GM23338 (cell line): ENCODE measurements around the gene ANKRD22. TPM values are rescaled to one million over a fixed set of nuclear protein-coding genes. Genes with fewer than 3 reads are reported as not detected.

Experiments used
- ATAC-seq: fragments of 200-7000 bp; cut with Tn5 transposase; 3 replicates; pipeline ENCODE4 v1.9.1; 2020
- DNase-seq: peaks from one replicate; pipeline ENCODE4 v3.0.0-alpha.2; 2015; ENCODE audit warnings: low spot score
- H2AFZ ChIP-seq: fragments of 200-600 bp; sonication (generic); 2 replicates; pipeline ENCODE4 v1.8.0; 2016; ENCODE audit warnings: antibody characterized with exemption, mild to moderate bottlenecking, moderate library complexity
- H3F3A ChIP-seq: fragments of 200-600 bp; sonication (generic); replicated peaks from 2 replicates; pipeline ENCODE4 v1.8.0; 2017; ENCODE audit warnings: antibody characterized with exemption, mixed run types, low read depth
- H3K27ac ChIP-seq: fragments of 200-600 bp; sonication (generic); 2 replicates; pipeline ENCODE4 v1.6.1; 2016; ENCODE audit warnings: low read depth
- H3K27me3 ChIP-seq: fragments of 200-600 bp; sonication (generic); 2 replicates; pipeline ENCODE4 v1.8.0; 2016; ENCODE audit warnings: mild to moderate bottlenecking, mixed run types, moderate library complexity; ENCODE audit not compliant: insufficient read depth
- H3K36me3 ChIP-seq: fragments of 200-600 bp; sonication (generic); 2 replicates; pipeline ENCODE4 v1.8.0; 2016; ENCODE audit warnings: mild to moderate bottlenecking; ENCODE audit not compliant: insufficient read depth
- H3K4me1 ChIP-seq: fragments of 200-600 bp; sonication (generic); 2 replicates; pipeline ENCODE4 v1.8.0; 2016; ENCODE audit warnings: mild to moderate bottlenecking, moderate library complexity; ENCODE audit not compliant: insufficient read depth
- H3K4me2 ChIP-seq: fragments of 200-600 bp; sonication (generic); 2 replicates; pipeline ENCODE4 v1.7.1; 2017; ENCODE audit warnings: mixed run types
- H3K4me3 ChIP-seq: fragments of 200-600 bp; sonication (generic); 2 replicates; pipeline ENCODE4 v1.6.1; 2016; ENCODE audit warnings: mixed run types
- H3K79me2 ChIP-seq: fragments of 200-600 bp; sonication (generic); replicated peaks from 2 replicates; pipeline ENCODE4 v1.8.0; 2017; ENCODE audit warnings: mild to moderate bottlenecking; ENCODE audit not compliant: insufficient read depth
- H3K9me2 ChIP-seq: fragments of 200-600 bp; sonication (generic); 2 replicates; pipeline ENCODE4 v1.8.0; 2017; ENCODE audit not compliant: insufficient read depth
- H4K20me1 ChIP-seq: fragments of 200-600 bp; sonication (generic); replicated peaks from 2 replicates; pipeline ENCODE4 v1.8.0; 2017; ENCODE audit warnings: mild to moderate bottlenecking; ENCODE audit not compliant: insufficient read depth
- H3K27ac Mint-ChIP-seq: 2 replicates; pipeline ENCODE4 v1.8.0; 2020; ENCODE audit warnings: inconsistent platforms, mild to moderate bottlenecking, moderate library complexity, mixed read lengths
- H3K27me3 Mint-ChIP-seq: 3 replicates; pipeline ENCODE4 v1.8.0; 2022; ENCODE audit warnings: low read depth, mild to moderate bottlenecking, moderate library complexity, mixed read lengths, inconsistent platforms; ENCODE audit not compliant: insufficient read depth, poor library complexity
- H3K36me3 Mint-ChIP-seq: 3 replicates; pipeline ENCODE4 v1.8.0; 2021; ENCODE audit warnings: low read depth, mild to moderate bottlenecking, inconsistent platforms, moderate library complexity, mixed read lengths
- H3K4me1 Mint-ChIP-seq: 3 replicates; pipeline ENCODE4 v1.8.0; 2020; ENCODE audit warnings: mild to moderate bottlenecking, inconsistent platforms, mixed read lengths
- H3K4me3 Mint-ChIP-seq: 3 replicates; pipeline ENCODE4 v1.8.0; 2021; ENCODE audit warnings: moderate library complexity, mild to moderate bottlenecking, inconsistent platforms, mixed read lengths
- H3K9me3 Mint-ChIP-seq: 3 replicates; pipeline ENCODE4 v1.8.0; 2020; ENCODE audit warnings: moderate library complexity, mild to moderate bottlenecking, inconsistent platforms, mixed read lengths
- EZH2phosphoT487 ChIP-seq: fragments of 200-600 bp; sonication (generic); IDR thresholded peaks from one replicate; pipeline ENCODE4 v1.8.1; 2018; ENCODE audit warnings: antibody characterized with exemption; ENCODE audit not compliant: unreplicated experiment
- NANOG ChIP-seq: IDR thresholded peaks from 2 replicates; pipeline ENCODE4 v1.6.1; 2016; ENCODE audit warnings: antibody characterized with exemption, borderline replicate concordance
- POLR2AphosphoS5 ChIP-seq: IDR thresholded peaks from 2 replicates; pipeline ENCODE4 v1.6.1; 2016; ENCODE audit warnings: antibody characterized with exemption, low read depth
- STAT1 ChIP-seq: IDR thresholded peaks from one replicate; pipeline ENCODE4 v1.6.1; 2016; ENCODE audit warnings: antibody characterized with exemption; ENCODE audit not compliant: unreplicated experiment
- ZNF114 ChIP-seq: fragments of 250-450 bp; sonication (Bioruptor Pico); IDR thresholded peaks from 2 replicates; pipeline ENCODE4 v1.5.0; 2020; ENCODE audit warnings: mild to moderate bottlenecking, moderate library complexity
- ZNF331 ChIP-seq: fragments of 250-450 bp; sonication (Bioruptor Pico); IDR thresholded peaks from 2 replicates; pipeline ENCODE4 v1.5.0; 2020; ENCODE audit warnings: low read depth, mild to moderate bottlenecking, moderate library complexity
- polyA plus RNA-seq: library from polyadenylated mRNA; unstranded; fragments of >200 nt; fragmentation: Nextera tagmentation; extraction: Ambion mirVana; gene quantifications from 2 replicates; pipeline ENCODE4 v1.2.1, GENCODE V29; 2016
- total RNA-seq: library from RNA; depleted of rRNA; stranded (reverse); fragments of >200 nt; shearing (Covaris generic); gene quantifications from 2 replicates; pipeline ENCODE4 v1.2.3, GENCODE V29; 2014
- TF ChIP-seq, protein P1 (sequence below), 2 experiments: fragments of 200-600 bp in 1 of 2; sonication (generic) in 1 of 2; conservative IDR thresholded peaks; 2 replicates each; pipeline versions ENCODE4 v1.5.1 to v1.6.1; 2016 to 2017; ENCODE audit warnings: antibody characterized with exemption in 2 of 2, low read depth in 2 of 2, mild to moderate bottlenecking in 2 of 2, moderate library complexity in 1 of 2
- TF ChIP-seq, protein P2 (sequence below): IDR thresholded peaks from 2 replicates; pipeline ENCODE4 v1.6.1; 2016; ENCODE audit warnings: antibody characterized with exemption

The ANKRD22 gene
- total and polyA plus RNA-seq, 2 experiments from 2014 or later: not detected

DNA sequence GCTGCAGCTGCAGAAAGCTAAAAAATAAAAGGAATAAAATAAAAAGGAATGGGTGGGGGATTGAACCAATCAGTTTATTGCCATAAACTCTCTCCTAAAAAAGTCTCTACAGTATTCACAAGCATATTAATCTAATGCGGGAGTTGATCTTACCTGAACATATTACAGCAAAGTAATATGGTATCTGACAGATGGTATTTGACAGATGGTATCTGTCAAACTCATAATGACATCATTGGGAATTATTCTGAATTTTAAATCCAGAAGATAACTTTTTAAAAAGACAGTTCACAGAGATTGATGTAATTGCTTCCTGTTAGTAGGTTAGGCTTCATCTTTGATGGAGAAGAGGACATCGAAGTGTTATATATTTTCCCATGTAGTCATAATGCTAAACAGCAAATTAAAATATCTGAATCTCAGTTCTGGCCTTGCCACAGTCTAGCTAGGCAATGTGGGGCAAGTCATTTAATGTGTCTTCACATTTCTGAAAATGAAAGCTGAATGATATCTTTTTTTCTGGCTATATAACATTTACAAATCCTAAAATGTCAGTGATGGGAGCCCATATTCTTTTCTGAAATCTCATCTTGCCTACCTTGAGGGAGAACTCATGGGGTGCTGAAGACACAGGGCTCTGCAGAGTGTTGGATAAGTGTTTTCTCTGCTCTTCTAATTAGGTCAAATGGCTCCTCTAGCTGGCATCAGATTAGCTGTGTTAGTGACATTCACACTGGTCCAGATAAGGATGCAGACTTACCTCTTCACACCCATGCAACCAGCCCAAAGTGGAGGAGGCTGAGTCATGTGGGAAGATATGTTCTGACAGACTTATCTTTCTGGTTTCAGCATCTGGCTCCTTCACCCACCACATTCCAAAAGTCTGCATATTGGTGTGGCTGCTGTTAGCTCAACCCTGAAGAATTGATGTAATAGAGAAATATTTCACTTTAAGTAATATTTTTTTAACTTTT is 51.2 kb downstream of the ANKRD22 start (continued):
- no peak for TF ChIP-seq ZNF331 (CRISPR knock-in tag)

DNA sequence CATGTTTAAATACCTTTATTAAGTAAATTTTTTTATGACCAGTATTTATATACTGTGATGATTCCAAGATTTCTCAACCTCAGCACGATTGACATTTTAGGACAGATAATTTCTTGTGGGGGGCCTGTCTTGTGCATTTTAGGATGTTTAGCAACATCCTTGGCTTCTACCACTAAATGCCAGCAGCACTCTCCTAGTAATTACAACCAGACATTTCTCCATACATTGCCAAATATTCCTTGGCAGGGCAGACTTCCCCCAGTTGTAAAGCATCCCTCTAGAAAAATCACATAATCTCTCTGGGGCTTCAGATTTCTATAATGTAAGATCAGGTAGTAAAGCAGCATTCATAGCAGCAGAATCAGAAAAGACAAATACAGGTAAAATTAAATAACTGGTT is 56.9 kb downstream of the ANKRD22 start:
- H3K27me3 ChIP-seq: no peaks in the 10 kb centered on the region; the same call in 1 of the 2 replicates
- H3K27ac ChIP-seq: no peak overlapping the region
- no peak overlapping the region for H3K4me3 ChIP-seq
- H3K79me2 ChIP-seq: no peaks in the 10 kb centered on the region
- DNase-seq (no peak), ATAC-seq (no peak)
- no peaks in the 10 kb centered on the region for H3K36me3 Mint-ChIP-seq
- H3K9me3 Mint-ChIP-seq: no peaks in the 10 kb centered on the region
- no peaks in the 10 kb centered on the region for H3K4me1 Mint-ChIP-seq
- H3K4me3 Mint-ChIP-seq: no peak overlapping the region
- H3K36me3 ChIP-seq: no peaks in the 10 kb centered on the region
- H2AFZ ChIP-seq: no peak overlapping the region
- no peak overlapping the region for H3K4me2 ChIP-seq
- TF ChIP-seq, protein P1, sequence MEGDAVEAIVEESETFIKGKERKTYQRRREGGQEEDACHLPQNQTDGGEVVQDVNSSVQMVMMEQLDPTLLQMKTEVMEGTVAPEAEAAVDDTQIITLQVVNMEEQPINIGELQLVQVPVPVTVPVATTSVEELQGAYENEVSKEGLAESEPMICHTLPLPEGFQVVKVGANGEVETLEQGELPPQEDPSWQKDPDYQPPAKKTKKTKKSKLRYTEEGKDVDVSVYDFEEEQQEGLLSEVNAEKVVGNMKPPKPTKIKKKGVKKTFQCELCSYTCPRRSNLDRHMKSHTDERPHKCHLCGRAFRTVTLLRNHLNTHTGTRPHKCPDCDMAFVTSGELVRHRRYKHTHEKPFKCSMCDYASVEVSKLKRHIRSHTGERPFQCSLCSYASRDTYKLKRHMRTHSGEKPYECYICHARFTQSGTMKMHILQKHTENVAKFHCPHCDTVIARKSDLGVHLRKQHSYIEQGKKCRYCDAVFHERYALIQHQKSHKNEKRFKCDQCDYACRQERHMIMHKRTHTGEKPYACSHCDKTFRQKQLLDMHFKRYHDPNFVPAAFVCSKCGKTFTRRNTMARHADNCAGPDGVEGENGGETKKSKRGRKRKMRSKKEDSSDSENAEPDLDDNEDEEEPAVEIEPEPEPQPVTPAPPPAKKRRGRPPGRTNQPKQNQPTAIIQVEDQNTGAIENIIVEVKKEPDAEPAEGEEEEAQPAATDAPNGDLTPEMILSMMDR (conservative IDR thresholded peaks at IDR 0.05; ENCODE audit: low read depth in 2 of 2): no peak
- TF ChIP-seq NANOG: no peak
- TF ChIP-seq EZH2phosphoT487: no peak
- no peak for TF ChIP-seq ZNF331 (CRISPR knock-in tag)
- H3K9me2 ChIP-seq: no peaks in the 10 kb centered on the region
- no peaks in the 10 kb centered on the region for H4K20me1 ChIP-seq
- no peak overlapping the region for H3K27ac Mint-ChIP-seq
- H3K4me1 ChIP-seq: no peaks in the 10 kb centered on the region
- H3K27me3 Mint-ChIP-seq: peaks cover 2% of the 10 kb centered on the region
- no peaks in the 10 kb centered on the region for H3F3A ChIP-seq

DNA sequence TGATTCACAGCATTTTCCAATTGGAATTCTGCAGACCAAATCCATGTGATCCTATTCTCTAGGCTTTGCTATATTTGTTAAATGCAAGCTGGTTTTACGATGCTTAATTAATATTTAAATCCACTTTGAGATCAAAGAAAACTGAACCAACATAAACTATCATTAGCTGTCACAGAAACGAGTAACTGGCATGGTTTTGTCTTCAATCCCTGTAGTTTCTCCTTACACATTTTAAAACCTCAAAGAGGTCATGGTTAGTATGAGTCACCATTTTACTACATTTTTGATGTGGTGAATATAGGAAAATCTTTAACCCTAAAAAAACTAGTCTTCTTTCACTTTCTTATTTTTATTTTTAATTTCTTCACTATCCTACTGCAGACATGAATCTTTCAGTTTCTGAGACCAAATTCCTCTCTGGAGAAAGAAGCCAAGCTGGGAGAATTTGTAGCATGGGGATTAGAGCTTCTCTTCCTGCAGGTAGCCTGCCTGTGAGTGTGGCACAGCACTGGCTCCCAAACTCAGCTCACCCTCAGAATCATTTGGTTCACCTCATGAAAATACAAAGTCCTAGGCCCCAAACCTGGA is 57.8 kb downstream of the ANKRD22 start:
- H3K4me1 Mint-ChIP-seq: no peaks in the 10 kb centered on the region; the same call in 2 of the 3 replicates
- Histone ChIP-seq H3K4me2 (no peak overlapping the region), H3K79me2 (no peaks in the 10 kb centered on the region), H3K27me3 (no peaks in the 10 kb centered on the region; the same call in 1 of the 2 replicates), H3K4me3 (no peak overlapping the region), H2AFZ (peak overlapping the region; percentile 40; the same call in 1 of the 2 replicates), H4K20me1 (no peaks in the 10 kb centered on the region), H3K27ac (no peak overlapping the region), H3K9me2 (no peaks in the 10 kb centered on the region), H3K36me3 (no peaks in the 10 kb centered on the region), H3K4me1 (no peaks in the 10 kb centered on the region), H3F3A (no peaks in the 10 kb centered on the region)
- no peak for DNase-seq
- no peak overlapping the region for H3K27ac Mint-ChIP-seq
- H3K27me3 Mint-ChIP-seq: peaks cover 2% of the 10 kb centered on the region
- no peak for ATAC-seq
- no peaks in the 10 kb centered on the region for H3K9me3 Mint-ChIP-seq
- H3K36me3 Mint-ChIP-seq: no peaks in the 10 kb centered on the region
- H3K4me3 Mint-ChIP-seq: no peak overlapping the region
- TF ChIP-seq NANOG (no peak), EZH2phosphoT487 (no peak), STAT1 (no peak), ZNF331 (CRISPR knock-in tag) (no peak), POLR2AphosphoS5 (no peak), ZNF114 (CRISPR knock-in tag) (no peak)
- TF ChIP-seq, protein P2, sequence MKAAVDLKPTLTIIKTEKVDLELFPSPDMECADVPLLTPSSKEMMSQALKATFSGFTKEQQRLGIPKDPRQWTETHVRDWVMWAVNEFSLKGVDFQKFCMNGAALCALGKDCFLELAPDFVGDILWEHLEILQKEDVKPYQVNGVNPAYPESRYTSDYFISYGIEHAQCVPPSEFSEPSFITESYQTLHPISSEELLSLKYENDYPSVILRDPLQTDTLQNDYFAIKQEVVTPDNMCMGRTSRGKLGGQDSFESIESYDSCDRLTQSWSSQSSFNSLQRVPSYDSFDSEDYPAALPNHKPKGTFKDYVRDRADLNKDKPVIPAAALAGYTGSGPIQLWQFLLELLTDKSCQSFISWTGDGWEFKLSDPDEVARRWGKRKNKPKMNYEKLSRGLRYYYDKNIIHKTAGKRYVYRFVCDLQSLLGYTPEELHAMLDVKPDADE: no peak
- TF ChIP-seq, protein P1 (conservative IDR thresholded peaks at IDR 0.05; ENCODE audit: low read depth in 2 of 2): no peak
